Cardiac muscle cell (in vitro differentiated cells and primary cell): ENCODE data around the gene SPDL1. TPM values are rescaled to one million over a fixed set of nuclear protein-coding genes. Genes with fewer than 3 reads are reported as not detected.

Experiments used
- DNase-seq, 2 donors: peaks; one replicate each; pipeline versions ENCODE4 v3.0.0 to v3.0.0-alpha.2; 2010 to 2017; ENCODE audit warnings: low read depth in 1 of 2, low spot score in 1 of 2
- H3K27ac ChIP-seq: fragments of 200-600 bp; sonication (generic); 2 replicates; pipeline ENCODE4 v1.5.1; 2016
- H3K27me3 ChIP-seq: fragments of 200-600 bp; sonication (generic); 2 replicates; pipeline ENCODE4 v1.6.0; 2016; ENCODE audit warnings: control low read depth
- H3K36me3 ChIP-seq: fragments of 200-600 bp; sonication (generic); 2 replicates; pipeline ENCODE4 v1.5.1; 2016; ENCODE audit warnings: control low read depth
- H3K4me1 ChIP-seq: fragments of 200-600 bp; sonication (generic); 2 replicates; pipeline ENCODE4 v1.8.1; 2017; ENCODE audit warnings: low read depth, mild to moderate bottlenecking, mixed run types
- H3K4me3 ChIP-seq: fragments of 200-600 bp; sonication (generic); 2 replicates; pipeline ENCODE4 v1.5.1; 2016; ENCODE audit warnings: mild to moderate bottlenecking
- H3K9me3 ChIP-seq: fragments of 200-600 bp; sonication (generic); 2 replicates; pipeline ENCODE4 v1.5.1; 2017; ENCODE audit warnings: low read depth, mild to moderate bottlenecking, control low read depth
- polyA plus RNA-seq: library from polyadenylated mRNA; unstranded; fragments of >200 nt; fragmentation: Nextera tagmentation; extraction: Ambion mirVana; gene quantifications from 2 replicates; pipeline ENCODE4 v1.2.1, GENCODE V29; 2016
- total RNA-seq: library from RNA; depleted of rRNA; stranded (reverse); fragments of >200 nt; gene quantifications from 2 replicates; pipeline ENCODE4 v1.2.3, GENCODE V29; 2016
- TF ChIP-seq, protein P1 (sequence below): IDR thresholded peaks from 2 replicates; pipeline ENCODE4 v1.5.1; 2012; ENCODE audit warnings: low read depth, mild to moderate bottlenecking, low read length

The SPDL1 gene, protein sequence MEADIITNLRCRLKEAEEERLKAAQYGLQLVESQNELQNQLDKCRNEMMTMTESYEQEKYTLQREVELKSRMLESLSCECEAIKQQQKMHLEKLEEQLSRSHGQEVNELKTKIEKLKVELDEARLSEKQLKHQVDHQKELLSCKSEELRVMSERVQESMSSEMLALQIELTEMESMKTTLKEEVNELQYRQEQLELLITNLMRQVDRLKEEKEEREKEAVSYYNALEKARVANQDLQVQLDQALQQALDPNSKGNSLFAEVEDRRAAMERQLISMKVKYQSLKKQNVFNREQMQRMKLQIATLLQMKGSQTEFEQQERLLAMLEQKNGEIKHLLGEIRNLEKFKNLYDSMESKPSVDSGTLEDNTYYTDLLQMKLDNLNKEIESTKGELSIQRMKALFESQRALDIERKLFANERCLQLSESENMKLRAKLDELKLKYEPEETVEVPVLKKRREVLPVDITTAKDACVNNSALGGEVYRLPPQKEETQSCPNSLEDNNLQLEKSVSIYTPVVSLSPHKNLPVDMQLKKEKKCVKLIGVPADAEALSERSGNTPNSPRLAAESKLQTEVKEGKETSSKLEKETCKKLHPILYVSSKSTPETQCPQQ
- total RNA-seq (24.3 and 37.5 TPM in 2 replicates), polyA plus RNA-seq (29.0 and 42.0 TPM in 2 replicates)

DNA sequence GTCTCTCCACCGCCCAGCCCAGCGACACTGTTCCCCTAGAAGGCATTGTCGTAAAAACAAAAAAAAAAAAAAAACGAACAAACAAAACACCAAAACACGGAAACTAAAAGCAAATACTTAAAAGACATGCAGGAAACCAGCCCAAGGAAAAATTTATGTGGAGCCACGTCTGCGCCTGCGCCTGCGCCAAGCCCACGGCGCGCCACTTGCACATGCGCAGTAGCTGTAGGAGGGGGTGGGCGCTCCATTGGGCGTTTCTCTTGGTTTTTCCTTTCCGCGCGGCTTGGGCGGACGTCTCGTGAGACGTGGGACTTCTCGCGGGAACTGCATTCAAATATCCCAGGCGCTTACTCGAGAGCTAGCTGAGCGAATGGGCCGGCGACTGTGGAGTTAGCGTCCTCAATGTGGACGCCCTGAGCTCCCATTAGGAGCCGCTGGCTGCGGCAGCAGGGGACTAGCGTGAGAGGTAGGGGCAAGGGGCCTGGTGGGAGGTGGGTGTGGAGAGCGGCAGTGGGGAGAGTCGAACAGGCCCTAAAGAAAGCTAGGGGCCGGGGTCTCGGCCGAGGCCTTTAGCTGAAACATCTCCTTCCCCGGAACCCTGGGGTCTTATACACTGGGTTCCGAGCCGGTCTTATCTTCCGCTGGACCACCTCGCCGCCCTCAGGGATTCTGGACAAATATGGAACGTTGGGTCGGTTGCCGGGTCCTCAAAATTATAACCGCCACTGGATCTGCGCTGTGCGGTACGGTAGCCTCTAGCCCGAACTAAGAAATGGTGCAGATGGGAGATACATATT is at the start of gene SPDL1:
Gene SPDL1 (plus strand): TSS at position 350 of the 797 bp plus-strand sequence. CDS start 4,644 bp downstream, outside the sequence.
- peaks cover 9% of the 10 kb centered on the region for H3K36me3 ChIP-seq
- H3K4me1 ChIP-seq = no peaks in the 10 kb centered on the region
- H3K27ac ChIP-seq = peak within 1 kb of the TSS; percentile 91
- no peaks in the 10 kb centered on the region for H3K27me3 ChIP-seq
- peak within 1 kb of the TSS; percentile 67 for H3K4me3 ChIP-seq
- TF ChIP-seq, protein P1, sequence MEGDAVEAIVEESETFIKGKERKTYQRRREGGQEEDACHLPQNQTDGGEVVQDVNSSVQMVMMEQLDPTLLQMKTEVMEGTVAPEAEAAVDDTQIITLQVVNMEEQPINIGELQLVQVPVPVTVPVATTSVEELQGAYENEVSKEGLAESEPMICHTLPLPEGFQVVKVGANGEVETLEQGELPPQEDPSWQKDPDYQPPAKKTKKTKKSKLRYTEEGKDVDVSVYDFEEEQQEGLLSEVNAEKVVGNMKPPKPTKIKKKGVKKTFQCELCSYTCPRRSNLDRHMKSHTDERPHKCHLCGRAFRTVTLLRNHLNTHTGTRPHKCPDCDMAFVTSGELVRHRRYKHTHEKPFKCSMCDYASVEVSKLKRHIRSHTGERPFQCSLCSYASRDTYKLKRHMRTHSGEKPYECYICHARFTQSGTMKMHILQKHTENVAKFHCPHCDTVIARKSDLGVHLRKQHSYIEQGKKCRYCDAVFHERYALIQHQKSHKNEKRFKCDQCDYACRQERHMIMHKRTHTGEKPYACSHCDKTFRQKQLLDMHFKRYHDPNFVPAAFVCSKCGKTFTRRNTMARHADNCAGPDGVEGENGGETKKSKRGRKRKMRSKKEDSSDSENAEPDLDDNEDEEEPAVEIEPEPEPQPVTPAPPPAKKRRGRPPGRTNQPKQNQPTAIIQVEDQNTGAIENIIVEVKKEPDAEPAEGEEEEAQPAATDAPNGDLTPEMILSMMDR = no peak
- no peaks in the 10 kb centered on the region for H3K9me3 ChIP-seq
- peak; percentile 97 to 98 for DNase-seq

DNA sequence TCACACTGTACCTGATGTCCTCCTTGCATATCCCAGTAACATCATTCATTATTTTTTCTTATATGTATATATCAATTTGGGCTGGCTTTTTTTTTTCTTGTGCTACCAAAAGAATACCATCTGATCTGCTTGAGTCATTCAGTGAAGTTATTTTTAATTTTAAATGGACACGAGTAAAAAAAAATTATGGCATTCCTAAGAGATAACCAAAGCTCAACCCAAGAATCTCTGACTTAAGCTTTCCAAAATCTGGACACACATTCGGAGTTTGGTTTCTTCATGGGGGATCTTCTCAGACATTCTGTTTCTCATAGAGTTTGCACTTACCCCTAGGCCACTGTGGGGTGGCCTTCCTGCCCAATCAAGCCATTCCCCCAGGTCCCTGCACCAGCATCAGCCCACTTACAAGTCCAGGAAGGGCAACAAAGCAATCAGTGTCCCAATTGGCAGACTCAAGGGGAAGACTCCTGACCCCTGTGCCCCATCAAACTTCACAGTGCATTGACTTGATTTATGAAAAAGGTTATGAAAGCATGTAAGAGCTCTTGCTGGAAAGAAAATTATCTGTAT is 49.2 kb upstream of the SPDL1 start:
- no peak overlapping the region for H3K4me3 ChIP-seq
- H3K4me1 ChIP-seq = peaks cover 4% of the 10 kb centered on the region
- H3K27me3 ChIP-seq = peaks cover 11% of the 10 kb centered on the region
- no peaks in the 10 kb centered on the region for H3K36me3 ChIP-seq
- no peak overlapping the region for H3K27ac ChIP-seq
- no peaks in the 10 kb centered on the region for H3K9me3 ChIP-seq
- no peak for DNase-seq
- TF ChIP-seq, protein P1 = no peak

DNA sequence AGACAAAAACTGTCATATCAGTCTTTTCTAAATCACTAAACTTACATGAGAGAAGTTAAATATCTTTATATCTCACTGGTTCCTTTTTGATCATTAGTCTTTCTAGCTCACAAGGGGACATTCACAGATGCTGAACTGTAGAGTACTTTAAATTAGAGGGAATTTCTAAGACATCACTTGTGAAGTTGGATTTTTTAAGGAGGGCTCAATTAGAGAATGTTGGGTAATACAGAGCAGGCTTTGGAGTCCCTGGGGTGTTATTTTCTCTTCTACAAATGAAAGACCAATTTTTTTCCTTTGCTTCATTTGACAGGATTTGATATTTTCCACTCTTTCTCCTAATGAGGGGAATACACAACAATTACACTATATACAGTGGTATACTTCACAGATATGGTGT is 48.6 kb upstream of the SPDL1 start:
- H3K4me1 ChIP-seq = no peaks in the 10 kb centered on the region
- no peaks in the 10 kb centered on the region for H3K36me3 ChIP-seq
- peaks cover 11% of the 10 kb centered on the region for H3K27me3 ChIP-seq
- H3K4me3 ChIP-seq = no peak overlapping the region
- TF ChIP-seq, protein P1 = no peak
- no peak overlapping the region for H3K27ac ChIP-seq
- H3K9me3 ChIP-seq = no peaks in the 10 kb centered on the region
- no peak for DNase-seq

DNA sequence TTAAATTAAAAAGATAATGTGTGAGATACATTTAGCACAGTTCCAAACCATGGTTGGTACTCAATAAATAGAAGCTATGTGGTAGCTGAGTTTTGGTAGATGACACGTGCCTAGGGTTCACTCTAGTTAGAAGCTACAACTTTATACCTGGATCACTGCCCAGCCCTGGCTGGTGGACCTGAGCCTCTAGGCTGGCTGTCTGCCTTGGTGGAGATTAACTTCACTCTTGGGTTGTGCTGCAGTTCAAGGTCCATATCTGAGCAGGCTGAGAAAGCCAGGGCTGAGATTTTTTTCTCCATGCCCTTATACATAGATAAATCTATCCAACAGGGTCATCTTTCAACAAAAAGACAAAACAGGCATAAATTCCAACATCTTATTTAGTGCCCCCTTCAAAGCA is 44.6 kb upstream of the SPDL1 start:
- TF ChIP-seq, protein P1 = no peak
- no peaks in the 10 kb centered on the region for H3K36me3 ChIP-seq
- no peak for DNase-seq
- H3K4me1 ChIP-seq = no peaks in the 10 kb centered on the region
- H3K9me3 ChIP-seq = no peaks in the 10 kb centered on the region
- H3K4me3 ChIP-seq = no peak overlapping the region
- no peak overlapping the region for H3K27ac ChIP-seq
- peaks cover 11% of the 10 kb centered on the region for H3K27me3 ChIP-seq

DNA sequence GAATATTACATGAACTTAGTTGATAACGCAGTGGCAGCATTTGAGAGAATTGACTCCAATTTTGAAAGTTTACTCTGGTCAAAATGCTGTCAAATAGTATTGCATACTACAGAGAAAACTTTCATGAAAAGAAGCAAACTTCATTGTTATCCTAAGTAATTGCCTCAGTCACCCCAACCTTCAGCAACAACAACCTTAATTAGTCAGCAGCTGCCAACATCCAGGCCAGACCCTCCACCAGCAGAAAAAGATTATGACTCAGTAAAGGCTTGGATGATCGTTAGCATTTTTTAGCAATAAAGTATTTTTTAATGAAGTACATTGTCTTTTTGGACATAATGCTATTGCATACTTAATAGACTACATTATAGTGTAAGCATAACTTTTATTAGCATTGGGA is 40.8 kb upstream of the SPDL1 start:
- Histone ChIP-seq H3K36me3 (no peaks in the 10 kb centered on the region), H3K27me3 (no peaks in the 10 kb centered on the region), H3K27ac (no peak overlapping the region), H3K9me3 (no peaks in the 10 kb centered on the region), H3K4me3 (no peak overlapping the region), H3K4me1 (no peaks in the 10 kb centered on the region)
- TF ChIP-seq, protein P1 = no peak
- no peak for DNase-seq
